ENCODE measurements around the gene MAGI3.

Gene MAGI3

DNA sequence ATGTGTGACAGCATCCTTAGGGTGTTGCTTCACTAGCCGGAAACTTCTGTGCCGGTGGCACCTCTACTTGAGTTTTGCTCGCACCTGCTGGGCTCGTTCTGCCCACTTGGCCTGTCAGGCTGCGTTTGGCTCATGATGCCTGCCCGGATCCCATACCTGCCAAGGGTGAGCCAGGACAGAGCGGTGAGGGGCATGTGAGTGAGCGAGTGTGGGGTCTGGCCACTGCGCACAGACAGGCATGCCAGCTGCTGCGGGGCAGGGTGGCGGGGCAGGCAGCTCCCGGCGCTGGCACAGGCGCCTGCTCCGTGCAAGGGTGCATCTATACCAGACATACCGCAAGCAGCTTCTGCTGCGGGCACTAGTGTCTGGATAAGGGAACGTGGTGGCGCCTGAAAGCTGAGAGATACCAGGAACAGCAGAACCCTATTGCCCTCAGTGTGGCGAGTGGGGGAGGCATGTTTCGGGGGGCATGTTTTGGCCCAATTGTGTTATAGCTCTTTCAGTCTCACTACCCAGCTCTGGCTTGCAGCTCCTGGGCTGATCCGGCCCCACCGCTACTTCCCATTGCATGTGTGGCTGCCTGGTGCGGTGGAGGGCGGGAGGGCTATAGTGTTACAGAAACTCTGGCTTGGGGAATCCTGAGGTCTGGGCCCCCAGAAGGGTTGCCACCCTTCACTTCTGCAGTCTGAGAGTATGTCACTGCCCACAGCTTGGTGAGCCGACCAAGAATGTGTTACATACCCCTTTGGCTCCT lies 32.2 kb downstream of the MAGI3 start:
- no peak for DNase-seq (ENCODE audit: low read depth)

DNA sequence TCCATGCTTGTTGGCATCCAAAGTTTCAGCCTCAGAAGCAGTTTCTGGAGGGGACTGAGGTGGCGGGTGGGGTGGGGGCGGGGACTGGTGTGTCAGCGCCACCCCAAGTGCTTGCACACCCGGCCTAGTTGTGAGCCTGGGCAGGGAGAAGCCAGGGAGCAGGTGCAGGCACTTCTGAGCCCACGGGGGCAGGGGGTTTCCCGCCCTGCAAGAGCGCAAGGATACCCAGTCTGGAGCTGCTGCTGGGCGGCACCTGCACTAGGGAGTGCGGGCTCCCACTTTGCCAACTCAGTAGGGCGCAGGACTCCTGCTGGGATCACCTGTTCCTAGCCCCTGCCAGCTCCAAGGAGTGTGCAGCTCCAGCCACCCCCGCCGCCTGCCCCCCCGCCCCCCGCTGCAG lies 33.5 kb downstream of the MAGI3 start:
- no peak overlapping the region for H3K4me3 ChIP-seq (ENCODE audit: low read depth, low read length)
- TF ChIP-seq, protein P1, sequence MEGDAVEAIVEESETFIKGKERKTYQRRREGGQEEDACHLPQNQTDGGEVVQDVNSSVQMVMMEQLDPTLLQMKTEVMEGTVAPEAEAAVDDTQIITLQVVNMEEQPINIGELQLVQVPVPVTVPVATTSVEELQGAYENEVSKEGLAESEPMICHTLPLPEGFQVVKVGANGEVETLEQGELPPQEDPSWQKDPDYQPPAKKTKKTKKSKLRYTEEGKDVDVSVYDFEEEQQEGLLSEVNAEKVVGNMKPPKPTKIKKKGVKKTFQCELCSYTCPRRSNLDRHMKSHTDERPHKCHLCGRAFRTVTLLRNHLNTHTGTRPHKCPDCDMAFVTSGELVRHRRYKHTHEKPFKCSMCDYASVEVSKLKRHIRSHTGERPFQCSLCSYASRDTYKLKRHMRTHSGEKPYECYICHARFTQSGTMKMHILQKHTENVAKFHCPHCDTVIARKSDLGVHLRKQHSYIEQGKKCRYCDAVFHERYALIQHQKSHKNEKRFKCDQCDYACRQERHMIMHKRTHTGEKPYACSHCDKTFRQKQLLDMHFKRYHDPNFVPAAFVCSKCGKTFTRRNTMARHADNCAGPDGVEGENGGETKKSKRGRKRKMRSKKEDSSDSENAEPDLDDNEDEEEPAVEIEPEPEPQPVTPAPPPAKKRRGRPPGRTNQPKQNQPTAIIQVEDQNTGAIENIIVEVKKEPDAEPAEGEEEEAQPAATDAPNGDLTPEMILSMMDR (IDR thresholded peaks at IDR 0.05; ENCODE audit: low read depth, low read length): no peak
- DNase-seq (ENCODE audit: low read depth): no peak

More for the DNA sequence above, 32.2 kb downstream of the MAGI3 start:
- TF ChIP-seq POLR2A (IDR thresholded peaks at IDR 0.05; ENCODE audit: extremely low read depth, insufficient read length) (no peak), MYC (IDR thresholded peaks at IDR 0.05; ENCODE audit: low read depth, low read length) (no peak)
- TF ChIP-seq, protein P2, sequence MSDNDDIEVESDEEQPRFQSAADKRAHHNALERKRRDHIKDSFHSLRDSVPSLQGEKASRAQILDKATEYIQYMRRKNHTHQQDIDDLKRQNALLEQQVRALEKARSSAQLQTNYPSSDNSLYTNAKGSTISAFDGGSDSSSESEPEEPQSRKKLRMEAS (IDR thresholded peaks at IDR 0.05; ENCODE audit: low read depth, low read length): no peak
- TF ChIP-seq, protein P1 (IDR thresholded peaks at IDR 0.05; ENCODE audit: low read depth, low read length): no peak
- H3K4me3 ChIP-seq (ENCODE audit: low read depth, low read length): no peak overlapping the region

DNA sequence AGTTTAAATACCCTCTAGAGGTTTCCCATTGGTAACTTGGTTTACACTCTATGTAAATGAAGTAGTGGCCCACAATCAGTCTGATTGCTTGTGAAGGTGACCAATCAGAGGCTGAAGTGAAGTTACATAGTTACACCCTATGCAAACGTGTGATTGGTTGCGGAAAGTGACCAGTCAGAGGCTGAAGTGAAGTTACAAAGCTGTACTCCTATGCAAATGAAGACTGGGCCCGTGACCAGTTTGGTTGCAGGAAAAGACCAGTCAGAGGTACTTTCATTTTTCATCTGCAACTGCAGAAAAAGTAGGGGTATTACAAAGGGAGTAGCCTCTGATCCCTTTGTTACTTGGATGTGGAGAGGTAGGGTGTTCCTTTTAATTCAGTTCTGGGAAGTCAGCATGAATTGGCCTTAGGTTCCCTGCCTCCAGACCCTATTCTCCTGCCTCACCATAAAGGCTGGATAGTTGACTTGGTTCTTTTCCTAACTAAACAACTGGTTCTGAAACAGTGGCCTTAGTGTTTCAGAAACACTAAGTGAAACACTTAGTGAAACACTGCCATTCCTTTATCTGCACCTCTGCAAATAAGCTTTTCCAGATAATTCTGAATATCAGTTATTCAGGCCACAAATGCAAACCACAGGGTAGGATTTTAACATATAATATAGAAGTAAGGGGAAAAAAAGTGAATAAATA lies 39.3 kb downstream of the MAGI3 start:
- DNase-seq (ENCODE audit: low read depth): no peak
- TF ChIP-seq, protein P1 (IDR thresholded peaks at IDR 0.05; ENCODE audit: low read depth, low read length): no peak
- TF ChIP-seq, protein P2 (IDR thresholded peaks at IDR 0.05; ENCODE audit: low read depth, low read length): no peak
- TF ChIP-seq POLR2A (IDR thresholded peaks at IDR 0.05; ENCODE audit: extremely low read depth, insufficient read length) (no peak), MYC (IDR thresholded peaks at IDR 0.05; ENCODE audit: low read depth, low read length) (no peak)
- H3K4me3 ChIP-seq (ENCODE audit: low read depth, low read length): no peak overlapping the region

DNA sequence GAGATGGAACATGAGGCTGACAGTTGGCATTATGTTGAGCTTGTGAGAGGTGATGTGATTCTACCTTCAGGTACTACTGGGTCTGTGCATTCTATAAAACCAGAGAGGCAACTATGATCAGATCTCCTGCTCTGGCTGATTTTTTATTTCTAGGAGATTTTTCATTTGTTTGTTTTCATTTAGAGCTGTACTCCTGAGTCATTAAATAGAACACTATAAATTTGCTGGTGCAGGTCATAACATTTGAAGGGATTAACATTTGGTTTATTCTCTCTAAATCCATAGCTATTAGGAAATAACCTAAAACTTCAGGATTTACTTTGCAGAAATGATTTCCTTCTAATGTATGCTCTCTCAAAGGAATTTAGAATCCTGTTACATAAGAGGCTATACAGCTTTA lies 42.9 kb downstream of the MAGI3 start:
- H3K4me3 ChIP-seq (ENCODE audit: low read depth, low read length): no peak overlapping the region
- TF ChIP-seq MYC (IDR thresholded peaks at IDR 0.05; ENCODE audit: low read depth, low read length) (no peak), POLR2A (IDR thresholded peaks at IDR 0.05; ENCODE audit: extremely low read depth, insufficient read length) (no peak)
- TF ChIP-seq, protein P2 (IDR thresholded peaks at IDR 0.05; ENCODE audit: low read depth, low read length): no peak
- TF ChIP-seq, protein P1 (IDR thresholded peaks at IDR 0.05; ENCODE audit: low read depth, low read length): no peak
- no peak for DNase-seq (ENCODE audit: low read depth)

DNA sequence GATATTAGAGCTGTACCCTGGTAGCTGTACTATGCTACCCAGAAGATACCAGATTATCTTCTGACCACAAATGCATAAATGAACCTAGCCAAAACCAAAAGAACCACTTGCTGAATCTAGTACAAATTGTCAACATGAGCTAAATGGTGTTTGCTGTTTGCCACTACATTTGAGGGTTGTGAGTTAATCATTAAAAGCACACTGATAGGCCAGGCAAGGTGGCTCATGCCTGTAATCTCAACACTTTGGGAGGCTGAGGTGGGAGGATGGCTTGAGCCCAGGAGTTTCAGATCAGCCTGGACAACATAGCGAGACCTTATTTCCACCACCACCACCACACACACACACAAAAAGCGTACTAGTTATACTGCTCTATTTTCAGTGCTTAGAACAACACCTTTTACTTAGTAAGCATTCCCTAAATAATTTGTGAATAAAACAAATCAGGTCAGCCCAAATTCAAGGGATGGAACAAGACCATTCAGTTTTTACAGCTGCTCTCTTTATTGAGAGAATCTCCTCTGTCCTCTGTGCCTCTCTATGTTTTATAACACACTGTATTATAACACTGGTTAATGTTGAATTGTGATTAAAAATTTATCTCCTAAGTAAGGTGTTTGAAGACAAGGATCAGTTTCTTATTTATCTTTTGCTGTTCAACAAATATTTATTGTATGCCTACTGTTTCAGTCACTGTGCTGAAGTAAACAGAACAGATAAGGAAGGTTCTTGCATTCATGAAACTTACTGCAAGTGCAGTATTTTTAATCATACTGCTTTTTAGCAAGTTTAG lies 44.0 kb downstream of the MAGI3 start:
- TF ChIP-seq POLR2A (IDR thresholded peaks at IDR 0.05; ENCODE audit: extremely low read depth, insufficient read length) (no peak), MYC (IDR thresholded peaks at IDR 0.05; ENCODE audit: low read depth, low read length) (no peak)
- TF ChIP-seq, protein P2 (IDR thresholded peaks at IDR 0.05; ENCODE audit: low read depth, low read length): no peak
- TF ChIP-seq, protein P1 (IDR thresholded peaks at IDR 0.05; ENCODE audit: low read depth, low read length): no peak
- DNase-seq (ENCODE audit: low read depth): no peak

More for the DNA sequence above, 44.0 kb downstream of the MAGI3 start:
- no peak overlapping the region for H3K4me3 ChIP-seq (ENCODE audit: low read depth, low read length)
